ENCODE measurements around the gene PHLPP1.
A peak's percentile ranks its signal among the peaks of the same experiment; 100 is the strongest.

PHLPP1 gene

GRCh38 chr18:63002305-63002704, 287.0 kb downstream of the PHLPP1 start:
- no peak for DNase-seq (ENCODE audit: low read depth, low spot score)

GRCh38 chr18:63002803-63003445, 287.6 kb downstream of the PHLPP1 start:
- DNase-seq (ENCODE audit: low read depth, low spot score), result no peak

DNA sequence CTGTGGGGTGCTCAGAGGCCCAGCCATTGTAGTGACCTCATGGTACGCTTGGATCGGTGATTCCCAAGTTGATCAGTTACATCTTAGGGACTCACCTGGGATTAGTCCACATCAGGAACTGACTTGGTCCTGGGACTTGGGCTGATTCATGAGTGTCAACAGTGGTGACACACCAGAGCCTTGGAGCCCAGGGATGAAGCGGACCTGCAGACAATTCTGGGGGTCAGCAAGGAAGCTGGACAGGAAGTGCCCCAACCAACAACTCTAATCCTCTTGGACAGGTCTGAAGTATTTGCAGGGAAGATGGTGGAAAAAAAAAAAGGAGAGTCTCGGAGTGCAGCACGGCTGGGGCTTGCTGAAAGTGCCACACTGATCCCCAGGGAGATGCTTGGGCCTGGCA, 288.6 kb downstream of the PHLPP1 start:
- no peak for DNase-seq (ENCODE audit: low read depth, low spot score)

DNA sequence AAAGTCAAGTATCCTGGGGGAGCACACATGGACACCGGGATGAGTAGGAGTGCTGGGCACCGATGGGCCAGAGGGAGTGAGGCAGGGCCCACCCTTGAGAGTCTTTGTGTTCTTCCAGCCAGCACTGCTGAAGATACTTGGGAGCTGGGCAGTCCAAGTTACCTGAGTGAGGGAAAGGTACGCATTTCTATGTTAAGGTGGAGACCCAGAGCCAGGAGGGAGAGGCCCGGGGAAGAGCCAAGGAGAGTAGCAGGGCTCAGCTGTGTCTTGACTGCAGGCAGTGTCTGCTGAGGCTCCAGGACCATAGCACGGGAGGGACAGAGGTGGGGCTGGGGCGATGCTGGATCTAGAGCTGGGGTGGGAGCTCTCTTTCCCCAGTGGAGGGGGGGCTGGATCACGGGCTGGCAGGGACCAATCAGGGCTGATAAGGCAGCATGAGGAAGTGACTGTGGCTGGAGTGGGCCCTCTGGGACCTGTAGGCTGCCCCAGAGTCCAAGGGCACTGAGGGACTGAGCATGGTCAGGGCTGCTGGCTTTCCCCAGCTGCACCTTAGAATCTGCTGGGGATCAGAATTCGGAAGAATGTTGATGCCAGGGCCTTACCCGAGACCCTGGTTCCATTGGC, 289.2 kb downstream of the PHLPP1 start:
- DNase-seq (ENCODE audit: low read depth, low spot score), result no peak

GRCh38 chr18:63005306-63005705, 290.0 kb downstream of the PHLPP1 start:
- no peak for DNase-seq (ENCODE audit: low read depth, low spot score)

- DNase-seq (ENCODE audit: low read depth, low spot score), result no peak
Observed at GRCh38 chr18:63007231-63007630, 291.9 kb downstream of the PHLPP1 start.

DNA sequence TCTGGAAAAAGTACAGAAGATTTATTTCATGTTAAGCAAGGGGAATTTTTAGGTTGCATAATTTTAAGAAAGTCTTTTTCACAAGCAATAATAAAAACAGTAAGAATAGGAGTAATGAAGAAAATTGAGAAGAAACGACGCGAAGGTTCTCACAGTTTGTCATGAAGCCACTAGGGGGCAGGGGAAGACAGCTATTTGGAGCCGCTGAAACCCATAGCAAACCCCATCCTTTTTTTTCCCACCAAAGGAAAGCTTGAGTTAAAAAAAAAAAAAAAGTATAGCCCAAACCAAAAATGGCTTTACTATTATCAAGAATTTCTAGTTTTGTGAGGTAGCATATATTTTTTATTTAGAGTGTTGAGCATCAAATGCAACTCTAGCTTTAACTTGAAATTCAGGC, 300.9 kb downstream of the PHLPP1 start:
- peak; percentile 29 for DNase-seq (ENCODE audit: low read depth, low spot score)

DNA sequence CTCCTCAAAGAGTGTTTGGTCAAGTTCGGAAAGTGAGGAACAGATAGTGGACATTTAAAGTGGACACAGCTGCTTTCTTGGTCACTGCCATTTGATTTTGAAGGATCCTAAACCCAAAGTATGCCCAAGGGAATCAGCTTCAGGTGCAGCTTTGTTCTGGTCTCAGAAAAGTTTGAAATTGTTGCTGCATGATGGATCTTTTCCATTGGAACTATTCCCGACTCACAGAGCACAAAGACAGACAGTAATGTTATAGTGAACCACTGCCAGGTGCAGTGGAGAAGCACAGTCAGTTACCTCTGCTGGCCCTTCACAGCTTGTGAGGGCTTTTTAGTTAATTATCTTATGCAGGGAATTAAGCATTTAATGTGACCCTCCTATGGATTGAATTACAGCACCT, 301.7 kb downstream of the PHLPP1 start:
- DNase-seq (ENCODE audit: low read depth, low spot score), result no peak

DNA sequence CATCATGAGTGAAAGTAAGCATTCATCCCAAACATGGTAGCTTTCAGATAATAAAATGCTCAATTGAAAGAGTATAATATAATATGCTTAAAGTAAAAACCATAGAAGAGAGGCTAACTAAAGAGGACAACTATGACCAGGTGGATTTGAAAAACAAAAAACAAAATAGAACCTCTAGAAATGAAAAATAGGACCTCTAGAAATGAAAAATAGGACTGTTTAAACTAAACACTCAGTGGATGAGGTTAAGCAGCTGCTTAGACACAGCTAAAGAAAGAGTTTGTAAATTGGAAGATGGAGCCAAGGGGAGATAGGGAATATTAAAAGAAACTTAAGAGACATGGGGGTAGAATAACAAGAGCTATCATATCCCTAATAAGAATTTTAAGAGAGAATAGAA, 302.6 kb downstream of the PHLPP1 start:
- DNase-seq (ENCODE audit: low read depth, low spot score), result no peak

DNA sequence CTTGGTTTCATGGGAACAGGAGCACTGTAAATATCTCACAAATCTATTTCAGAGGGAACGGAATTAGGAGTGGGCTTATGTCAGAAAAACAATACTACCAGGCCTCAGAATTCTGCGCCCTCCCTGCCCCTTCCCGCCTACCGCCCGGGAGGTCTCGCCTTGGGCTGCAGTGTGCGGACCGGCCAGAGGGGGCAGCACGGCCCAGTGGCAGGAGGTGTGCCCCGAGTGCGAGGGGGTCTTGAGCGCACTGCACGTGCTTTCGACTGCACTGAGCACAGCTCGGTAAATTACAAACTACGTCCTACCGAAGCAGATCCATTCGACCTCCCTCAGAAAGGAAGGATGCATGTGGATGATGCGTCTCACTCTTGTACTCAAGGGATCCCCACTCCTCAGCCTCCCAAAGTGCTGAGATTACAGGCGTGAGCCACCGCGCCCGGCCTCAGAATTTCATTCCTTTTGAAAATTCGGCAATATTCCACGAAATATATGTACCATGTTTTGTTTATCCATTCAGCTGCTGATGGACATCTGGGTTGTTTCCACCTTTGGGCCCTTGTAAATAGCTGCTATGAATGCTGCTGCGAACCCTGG, 307.2 kb downstream of the PHLPP1 start:
- DNase-seq (ENCODE audit: low read depth, low spot score), result no peak

- no peak for DNase-seq (ENCODE audit: low read depth, low spot score)
Observed at GRCh38 chr18:63025251-63026090, 310.1 kb downstream of the PHLPP1 start.

GRCh38 chr18:63028380-63028779, 313.0 kb downstream of the PHLPP1 start:
- DNase-seq (ENCODE audit: low read depth, low spot score), result no peak
